IPS-18a (cell line): ENCODE data around the gene ACER3.
"Not testable (repeated sequence)": the region's sequence is repeated elsewhere in the genome, so short reads cannot be mapped to it uniquely, and the experiment has no call there.

Experiments
- H3K27ac ChIP-seq: one replicate; pipeline ENCODE4 v1.5.1; 2013; ENCODE audit warnings: low read length
- H3K27me3 ChIP-seq: one replicate; pipeline ENCODE4 v1.6.1; 2013; ENCODE audit warnings: mild to moderate bottlenecking, low read length; ENCODE audit not compliant: control insufficient read depth, insufficient read depth
- H3K36me3 ChIP-seq: one replicate; pipeline ENCODE4 v1.6.1; 2013; ENCODE audit warnings: low read depth, low read length; ENCODE audit not compliant: control insufficient read depth
- H3K4me1 ChIP-seq: one replicate; pipeline ENCODE4 v1.6.1; 2013; ENCODE audit warnings: low read depth, low read length; ENCODE audit not compliant: control insufficient read depth
- H3K4me3 ChIP-seq: one replicate; pipeline ENCODE4 v1.5.1; 2013; ENCODE audit warnings: low read length
- H3K9ac ChIP-seq: one replicate; pipeline ENCODE4 v1.6.1; 2013; ENCODE audit warnings: mild to moderate bottlenecking, low read length, moderate library complexity
- H3K9me3 ChIP-seq: one replicate; pipeline ENCODE4 v1.6.1; 2013; ENCODE audit warnings: low read depth, low read length; ENCODE audit not compliant: control insufficient read depth

Gene ACER3

DNA sequence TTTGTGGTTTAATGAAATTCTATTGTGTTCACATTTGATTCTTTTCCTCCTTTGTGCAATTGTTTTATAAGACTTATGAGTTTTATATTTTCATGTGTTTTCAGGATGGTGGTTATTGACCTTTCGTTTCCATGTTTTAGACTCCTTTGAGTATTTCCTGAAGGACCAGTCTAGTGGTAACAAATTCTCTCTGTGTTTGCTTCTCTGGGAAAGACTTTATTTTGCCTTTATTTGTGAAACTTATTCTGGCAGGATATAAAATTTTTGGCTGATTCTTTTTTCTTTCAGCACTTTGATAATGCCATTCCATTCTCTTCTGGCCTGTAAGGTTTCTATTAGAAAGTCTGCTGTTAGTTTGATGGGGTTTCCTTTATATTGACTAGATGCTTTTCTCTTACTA lies 83.5 kb downstream of the ACER3 start:
- Histone ChIP-seq H3K27ac (no peak overlapping the region), H3K4me3 (no peak overlapping the region), H3K27me3 (no peaks in the 10 kb centered on the region), H3K9me3 (no peaks in the 10 kb centered on the region), H3K9ac (no peak overlapping the region), H3K36me3 (no peaks in the 10 kb centered on the region), H3K4me1 (peaks cover 18% of the 10 kb centered on the region)

- Histone ChIP-seq H3K4me1 (peaks cover 18% of the 10 kb centered on the region), H3K27ac (no peak overlapping the region), H3K36me3 (no peaks in the 10 kb centered on the region), H3K4me3 (no peak overlapping the region), H3K9me3 (no peaks in the 10 kb centered on the region), H3K9ac (no peak overlapping the region), H3K27me3 (no peaks in the 10 kb centered on the region)
Measured at GRCh38 chr11:76946223-76946622, 85.5 kb downstream of the ACER3 start.

GRCh38 chr11:76947190-76947589 lies 86.5 kb downstream of the ACER3 start:
- H3K4me3 ChIP-seq: no peak overlapping the region
- H3K4me1 ChIP-seq: peaks cover 10% of the 10 kb centered on the region
- no peak overlapping the region for H3K9ac ChIP-seq
- no peak overlapping the region for H3K27ac ChIP-seq
- H3K36me3 ChIP-seq: no peaks in the 10 kb centered on the region
- no peaks in the 10 kb centered on the region for H3K9me3 ChIP-seq
- H3K27me3 ChIP-seq: no peaks in the 10 kb centered on the region

DNA sequence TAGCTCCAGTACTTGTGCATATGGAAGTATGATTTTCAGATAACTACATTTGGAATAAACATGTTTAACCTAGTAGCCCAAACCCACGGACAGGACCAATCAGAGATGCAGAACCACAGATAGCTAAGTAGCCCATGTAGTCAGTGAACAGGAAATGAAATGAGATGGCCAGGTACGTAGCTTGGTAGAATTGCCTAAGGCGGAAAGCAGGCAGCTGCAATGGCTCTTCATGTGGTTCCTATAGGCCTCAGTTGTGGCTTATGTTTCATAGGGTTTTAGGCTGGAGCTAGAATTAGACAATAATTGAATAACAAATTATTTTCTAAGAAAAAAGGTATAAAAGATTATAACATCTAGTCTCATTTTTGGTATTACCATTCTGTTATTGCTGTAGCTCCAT lies 87.1 kb downstream of the ACER3 start:
- H3K36me3 ChIP-seq: no peaks in the 10 kb centered on the region
- H3K27ac ChIP-seq: no peak overlapping the region
- H3K4me1 ChIP-seq: peaks cover 4% of the 10 kb centered on the region
- no peaks in the 10 kb centered on the region for H3K27me3 ChIP-seq
- no peaks in the 10 kb centered on the region for H3K9me3 ChIP-seq
- H3K4me3 ChIP-seq: no peak overlapping the region
- H3K9ac ChIP-seq: no peak overlapping the region

GRCh38 chr11:76955459-76956114 lies 94.9 kb downstream of the ACER3 start:
- Histone ChIP-seq H3K9ac (no peak overlapping the region), H3K4me1 (no peaks in the 10 kb centered on the region), H3K4me3 (no peak overlapping the region), H3K27me3 (no peaks in the 10 kb centered on the region), H3K9me3 (no peaks in the 10 kb centered on the region), H3K36me3 (no peaks in the 10 kb centered on the region), H3K27ac (no peak overlapping the region)

DNA sequence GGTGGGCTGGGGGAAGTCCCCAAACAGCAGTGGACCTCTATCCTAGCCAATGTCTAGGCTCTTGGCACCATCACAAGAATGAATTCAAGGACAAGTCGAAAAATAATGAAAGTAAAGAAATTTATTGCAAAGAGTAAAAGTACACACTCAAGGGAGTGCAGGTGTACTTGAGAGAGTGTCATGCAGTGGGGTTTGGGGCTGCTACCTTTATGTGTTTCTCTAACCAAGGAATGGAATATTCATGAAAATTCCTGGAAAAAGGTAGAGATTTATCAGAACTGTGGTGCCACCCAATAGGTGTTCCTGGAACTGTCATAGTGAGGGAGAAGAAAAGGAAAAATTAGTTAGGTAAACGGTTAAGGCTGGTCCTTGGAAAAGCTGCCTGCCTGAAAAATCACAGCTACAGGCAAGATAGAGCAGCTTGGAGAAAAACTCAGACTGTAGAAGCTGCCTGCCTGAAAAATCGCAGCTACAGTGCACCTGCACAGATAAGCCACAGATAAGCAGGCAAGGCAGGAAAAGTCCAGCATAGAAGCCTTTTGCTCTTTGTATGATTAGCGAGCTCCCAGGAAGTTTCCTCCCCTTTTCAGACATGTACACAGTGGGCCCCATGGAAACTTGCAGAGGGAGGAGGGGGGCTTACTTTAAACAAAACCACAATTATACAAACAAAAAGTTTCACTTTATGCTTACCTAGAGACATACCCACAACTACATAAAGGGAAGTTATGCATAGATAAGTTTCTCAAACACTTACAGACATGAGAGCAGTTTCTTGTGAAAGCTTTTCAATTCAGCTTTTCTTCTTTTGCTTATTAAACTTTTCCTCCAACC lies 102.1 kb downstream of the ACER3 start:
- Histone ChIP-seq H3K27me3 (no peaks in the 10 kb centered on the region), H3K9ac (no peak overlapping the region), H3K27ac (no peak overlapping the region), H3K4me3 (no peak overlapping the region), H3K4me1 (no peaks in the 10 kb centered on the region), H3K9me3 (peaks cover 9% of the 10 kb centered on the region), H3K36me3 (no peaks in the 10 kb centered on the region)

DNA sequence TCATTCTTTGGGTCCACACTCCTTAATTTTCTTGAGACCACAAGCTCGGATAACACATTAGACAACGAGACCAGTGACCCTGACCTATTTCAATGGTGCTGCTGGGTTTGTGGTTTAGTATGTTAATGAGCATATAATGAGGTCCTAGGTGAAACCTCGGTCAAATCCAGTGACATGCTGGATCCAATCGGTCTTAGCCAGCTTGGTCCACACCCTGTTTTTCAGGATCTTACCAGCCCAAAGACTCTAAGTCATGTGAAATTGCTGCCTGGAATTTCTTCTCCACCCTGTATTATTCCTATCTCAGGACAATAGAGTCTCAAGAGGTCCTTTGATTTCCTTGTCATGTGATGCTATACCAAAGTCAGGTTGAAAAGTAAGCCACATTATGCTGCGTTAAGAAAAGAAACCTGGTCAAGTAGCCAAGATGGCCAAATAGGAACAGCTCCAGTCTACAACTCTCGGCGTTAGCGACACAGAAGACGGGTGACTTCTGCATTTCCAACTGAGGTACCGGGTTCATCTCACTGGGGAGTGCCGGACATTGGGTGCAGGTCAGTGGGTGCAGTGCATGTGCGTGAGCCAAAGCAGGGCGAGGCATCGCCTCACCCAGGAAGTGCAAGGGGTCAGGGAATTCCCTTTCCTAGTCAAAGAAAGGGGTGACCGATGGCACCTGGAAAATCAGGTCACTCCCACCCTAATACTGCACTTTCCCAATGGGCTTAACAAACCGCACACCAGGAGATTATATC lies 102.9 kb downstream of the ACER3 start:
- H3K27ac ChIP-seq, H3K9ac ChIP-seq, H3K27me3 ChIP-seq, H3K4me1 ChIP-seq, H3K9me3 ChIP-seq, H3K36me3 ChIP-seq, H3K4me3 ChIP-seq: not testable (repeated sequence)

DNA sequence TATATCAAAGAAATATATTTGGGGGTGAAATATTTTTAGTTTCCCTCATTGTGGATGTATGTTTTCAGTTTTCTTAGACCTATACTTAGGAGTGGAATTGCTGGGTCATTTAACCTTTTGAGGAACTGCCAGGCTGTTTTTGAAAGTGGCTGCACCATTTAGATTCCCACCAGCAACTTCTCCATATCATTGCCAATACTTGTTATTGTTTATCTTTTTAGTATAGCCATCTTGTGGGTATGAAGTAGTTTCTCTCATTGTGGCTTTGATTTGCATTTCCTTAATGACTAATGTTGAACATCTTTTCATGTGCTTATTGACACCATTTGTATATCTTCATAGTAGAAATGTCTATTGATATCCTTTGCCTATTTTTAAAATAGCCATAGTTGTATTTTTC lies 111.3 kb downstream of the ACER3 start:
- Histone ChIP-seq H3K4me3 (no peak overlapping the region), H3K36me3 (no peaks in the 10 kb centered on the region), H3K27me3 (no peaks in the 10 kb centered on the region), H3K4me1 (no peaks in the 10 kb centered on the region), H3K27ac (no peak overlapping the region), H3K9me3 (no peaks in the 10 kb centered on the region), H3K9ac (no peak overlapping the region)

DNA sequence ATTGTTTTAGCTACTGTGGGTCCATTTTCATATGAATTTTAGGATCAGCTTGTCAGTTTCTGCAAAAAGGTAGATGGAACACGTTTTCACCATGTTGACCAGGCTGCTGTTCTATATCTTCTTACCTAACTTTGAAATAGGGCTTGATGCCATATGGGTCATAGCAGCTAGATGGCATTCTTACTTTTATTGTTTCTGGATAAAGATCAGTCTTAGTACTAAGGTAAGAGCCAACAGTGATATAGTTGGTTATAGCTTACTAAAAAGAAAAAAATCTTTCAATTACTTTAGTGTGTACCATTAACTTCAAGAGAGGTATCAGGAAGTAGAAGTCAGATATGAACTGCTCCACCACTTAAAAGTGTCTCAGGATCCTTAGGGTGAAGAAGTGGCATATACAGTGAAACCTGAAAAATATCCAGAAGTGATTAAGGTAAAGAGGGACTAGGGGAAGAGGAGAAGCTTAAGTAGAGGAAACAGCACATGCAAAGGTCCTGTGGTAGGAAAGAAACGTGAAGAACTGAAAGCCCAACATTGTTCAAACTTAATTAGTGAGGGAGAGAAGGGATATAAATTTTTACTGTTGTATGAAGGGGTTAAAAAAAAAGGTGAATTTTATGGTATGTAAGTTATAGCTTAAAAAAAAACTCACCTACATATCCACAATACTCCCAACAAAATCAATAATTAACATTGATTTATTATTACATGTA lies 113.6 kb downstream of the ACER3 start:
- Histone ChIP-seq H3K4me1 (no peaks in the 10 kb centered on the region), H3K36me3 (no peaks in the 10 kb centered on the region), H3K4me3 (no peak overlapping the region), H3K9me3 (no peaks in the 10 kb centered on the region), H3K9ac (no peak overlapping the region), H3K27me3 (no peaks in the 10 kb centered on the region), H3K27ac (no peak overlapping the region)

DNA sequence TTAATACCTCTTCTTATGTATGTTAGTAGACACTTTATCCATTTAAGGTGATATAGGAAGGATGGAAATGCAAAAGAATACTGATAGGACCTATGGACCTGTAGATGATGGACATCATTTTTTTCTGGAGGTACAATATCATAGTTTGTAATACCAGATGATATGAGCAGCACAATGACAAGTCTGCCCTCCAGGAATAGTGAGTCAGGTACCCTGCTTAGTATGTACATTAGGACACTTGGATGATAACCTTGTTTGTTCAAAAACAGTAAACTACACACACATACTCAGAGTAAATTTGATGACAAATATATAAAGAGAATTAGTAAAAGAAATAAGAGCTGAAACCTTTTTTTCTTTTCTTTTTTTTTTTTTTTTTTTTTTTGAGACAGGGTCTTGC lies 114.8 kb downstream of the ACER3 start:
- H3K9me3 ChIP-seq: no peaks in the 10 kb centered on the region
- no peak overlapping the region for H3K9ac ChIP-seq
- no peak overlapping the region for H3K4me3 ChIP-seq
- no peaks in the 10 kb centered on the region for H3K36me3 ChIP-seq
- H3K27me3 ChIP-seq: no peaks in the 10 kb centered on the region
- H3K4me1 ChIP-seq: no peaks in the 10 kb centered on the region
- no peak overlapping the region for H3K27ac ChIP-seq

GRCh38 chr11:76977791-76978190 lies 117.1 kb downstream of the ACER3 start:
- no peak overlapping the region for H3K4me3 ChIP-seq
- H3K9ac ChIP-seq: no peak overlapping the region
- no peak overlapping the region for H3K27ac ChIP-seq
- H3K27me3 ChIP-seq: no peaks in the 10 kb centered on the region
- no peaks in the 10 kb centered on the region for H3K36me3 ChIP-seq
- H3K9me3 ChIP-seq: no peaks in the 10 kb centered on the region
- H3K4me1 ChIP-seq: no peaks in the 10 kb centered on the region
